Gastrocnemius medialis (tissue), 4 donors: Measurements from ENCODE around the gene CRCP.

Source experiments
- CTCF ChIP-seq, 5 experiments: fragments of 450-650 bp in 3 of 5; fragments of 200-600 bp in 2 of 5; sonication (generic) in 2 of 5; IDR thresholded peaks in 4 of 5; conservative IDR thresholded peaks in 1 of 5; 1 replicate in 4 of 5; 2 replicates in 1 of 5; pipeline ENCODE4 v1.5.1; 2016 to 2019; ENCODE audit warnings: antibody characterized with exemption in 5 of 5, mild to moderate bottlenecking in 3 of 5, moderate library complexity in 3 of 5
- POLR2A ChIP-seq, 2 donors: fragments of 450-650 bp; IDR thresholded peaks; one replicate each; pipeline ENCODE4 v1.6.1; 2017; ENCODE audit warnings: antibody characterized with exemption in 2 of 2, mild to moderate bottlenecking in 2 of 2, moderate library complexity in 2 of 2

GRCh38 chr7:66142996-66143395 is 28.3 kb downstream of the CRCP start:
- no peak for TF ChIP-seq CTCF (IDR thresholded peaks at IDR 0.05 in 4 of 5, conservative IDR thresholded peaks at IDR 0.05 in 1 of 5)
- no peak for TF ChIP-seq POLR2A (IDR thresholded peaks at IDR 0.05)
